Stomach (tissue), 4 donors: ENCODE results near the gene DDX60.

ENCODE experiments used
- CTCF ChIP-seq, 7 experiments: fragments of 450-650 bp in 4 of 7; fragments of 200-600 bp in 3 of 7; sonication (generic) in 3 of 7; IDR thresholded peaks; one replicate each; pipeline ENCODE4 v1.5.1; 2016 to 2019; ENCODE audit warnings: antibody characterized with exemption in 7 of 7, control low read depth in 2 of 7, mild to moderate bottlenecking in 1 of 7
- POLR2A ChIP-seq, 4 donors: fragments of 450-650 bp; IDR thresholded peaks; one replicate each; pipeline ENCODE4 v1.6.1; 2016; ENCODE audit warnings: antibody characterized with exemption in 4 of 4, control low read depth in 2 of 4, mild to moderate bottlenecking in 1 of 4, moderate library complexity in 1 of 4

- TF ChIP-seq POLR2A (IDR thresholded peaks at IDR 0.05): no peak
- TF ChIP-seq CTCF (IDR thresholded peaks at IDR 0.05): no peak
Observed at GRCh38 chr4:168197926-168198325, 120.6 kb downstream of the DDX60 start.
